HT-29 (cell line): ENCODE results near the gene PCBP1. TPM values are rescaled to one million over a fixed set of nuclear protein-coding genes. Genes with fewer than 3 reads are reported as not detected.
A peak's percentile ranks its signal among the peaks of the same experiment; 100 is the strongest.
"Not testable (repeated sequence)": the region's sequence is repeated elsewhere in the genome, so short reads cannot be mapped to it uniquely, and the experiment has no call there.

Experiments
- DNase-seq: peaks from one replicate; pipeline ENCODE4 v3.0.0-alpha.2; 2015; ENCODE audit warnings: low spot score
- total RNA-seq: library from RNA; depleted of rRNA; stranded (reverse); fragments of >200 nt; shearing (Covaris generic); gene quantifications from 2 replicates; pipeline ENCODE4 v1.2.3, GENCODE V29; 2014; rRNA removed

The PCBP1 gene
- 47.6 and 52.6 TPM in 2 replicates for total RNA-seq

DNA sequence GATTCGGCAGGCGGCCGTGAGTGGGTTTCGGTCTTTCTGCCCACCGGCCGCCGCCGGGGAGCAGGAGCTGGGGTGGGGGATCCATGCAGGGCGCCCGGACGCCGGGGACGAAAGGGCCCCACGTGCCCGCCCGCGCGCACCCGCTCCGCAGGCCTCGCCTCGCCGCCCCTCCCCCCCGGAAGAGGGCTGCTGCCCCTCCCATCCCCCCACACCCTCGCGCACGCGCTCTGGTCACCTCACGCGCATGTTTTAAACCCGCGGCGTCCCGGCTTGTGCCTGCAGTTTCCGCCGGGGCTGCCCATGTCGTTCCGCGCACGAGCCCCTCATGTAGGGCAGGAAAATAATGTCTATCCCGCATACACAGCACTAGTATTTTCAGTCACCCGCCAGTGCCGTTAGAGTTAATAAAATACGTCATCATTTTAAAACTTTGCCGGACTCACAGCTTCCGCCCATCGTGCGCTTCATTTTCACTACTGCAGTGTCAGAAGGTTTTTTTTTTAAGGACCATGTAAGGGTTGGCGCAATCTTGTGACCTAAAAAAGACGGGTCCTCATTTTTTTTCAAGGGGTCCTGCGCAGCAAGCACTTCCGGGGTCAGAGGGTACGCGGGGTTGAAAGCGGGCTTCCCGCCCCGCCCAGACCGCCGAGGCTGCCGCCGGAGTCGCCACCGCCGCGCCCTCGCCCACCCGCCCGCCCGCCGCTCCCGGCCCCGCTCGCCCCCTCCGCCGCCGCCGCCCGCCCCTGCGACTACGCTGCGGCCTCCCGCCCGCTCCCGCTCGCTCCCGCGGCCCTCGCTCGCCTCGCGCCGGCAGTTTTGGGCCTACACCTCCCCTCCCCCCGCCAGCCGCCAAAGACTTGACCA lies at the start of gene PCBP1:
Gene PCBP1, plus strand, starts transcription at position 640 of the 864 bp plus-strand sequence. CDS start 267 bp downstream, outside the sequence.
- peak; percentile 93 for DNase-seq

- DNase-seq, result no peak
Measured at GRCh38 chr2:70039366-70039765, 47.9 kb upstream of the PCBP1 start.

DNA sequence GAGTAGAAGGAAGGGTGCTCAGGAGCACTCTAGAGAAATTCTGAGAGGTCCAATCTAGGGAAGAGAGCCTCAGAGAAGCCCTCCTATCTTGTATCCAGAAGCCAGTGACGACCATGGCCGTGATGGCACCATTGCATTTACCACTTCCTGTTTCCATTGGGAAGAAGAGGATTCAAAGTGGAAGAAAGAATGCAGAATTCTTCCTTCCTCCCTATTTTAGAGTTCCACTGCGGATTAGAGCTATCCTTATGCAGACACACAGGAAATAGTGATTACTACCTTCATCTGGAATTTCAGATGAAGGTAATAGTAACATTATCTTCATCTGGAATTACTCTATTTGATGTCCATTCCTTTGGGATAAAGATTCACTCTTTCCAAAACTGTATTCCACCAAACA lies 45.6 kb upstream of the PCBP1 start:
- DNase-seq, result no peak

- DNase-seq, result no peak
Measured at GRCh38 chr2:70042246-70042645, 45.0 kb upstream of the PCBP1 start.

DNA sequence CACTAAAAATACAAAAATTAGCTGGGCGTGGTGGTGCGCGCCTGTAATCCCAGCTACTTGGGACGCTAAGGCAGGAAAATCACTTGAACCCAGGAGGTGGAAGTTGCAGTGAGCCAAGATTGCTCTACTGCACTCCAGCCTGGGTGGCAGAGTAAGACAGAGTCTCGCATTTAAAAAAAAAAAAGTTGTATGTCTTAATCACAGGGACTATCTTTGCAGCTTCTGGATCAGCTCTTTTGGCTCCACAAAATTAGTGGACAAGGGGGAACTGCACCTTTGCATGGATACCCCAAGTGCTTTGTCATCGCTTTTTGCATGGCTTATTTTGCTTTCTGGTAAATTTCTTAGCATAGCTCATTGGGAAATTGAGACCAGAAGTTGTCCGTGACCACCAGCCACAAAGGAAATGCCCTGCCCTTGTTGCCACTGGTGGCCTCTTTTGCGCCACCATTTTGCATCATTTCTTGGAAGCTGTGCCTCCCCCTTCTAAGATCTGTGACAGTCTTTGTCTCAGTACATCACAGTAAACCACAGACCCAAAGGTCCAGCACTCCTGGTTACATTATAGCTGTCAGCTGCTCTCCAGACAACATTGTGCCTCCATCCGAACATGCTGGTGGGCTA lies 43.9 kb upstream of the PCBP1 start:
- no peak for DNase-seq

GRCh38 chr2:70044290-70045040 lies 42.8 kb upstream of the PCBP1 start:
- DNase-seq, result no peak

DNA sequence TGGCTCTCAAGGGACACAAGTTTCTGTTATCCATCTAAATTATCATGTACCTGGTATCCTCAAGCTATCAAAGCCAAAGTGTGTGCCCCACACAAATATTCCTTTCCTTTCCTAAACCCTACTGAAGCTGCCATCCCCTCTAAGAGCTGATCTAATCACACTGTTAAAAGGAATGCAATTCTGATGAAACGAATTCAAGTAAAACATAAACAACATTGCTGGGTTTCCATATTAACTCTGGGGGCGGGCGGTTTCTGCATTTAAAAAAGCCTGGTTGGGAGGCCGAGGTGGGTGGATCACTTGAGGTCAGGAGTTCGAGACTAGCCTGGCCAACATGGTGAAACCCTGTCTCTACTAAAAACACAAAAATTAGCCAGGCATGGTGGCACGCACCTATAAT lies 41.9 kb upstream of the PCBP1 start:
- no peak for DNase-seq

GRCh38 chr2:70045932-70046331 lies 41.3 kb upstream of the PCBP1 start:
- DNase-seq, result no peak

- no peak for DNase-seq
Measured at GRCh38 chr2:70046534-70046933, 40.7 kb upstream of the PCBP1 start.

GRCh38 chr2:70047451-70047850 lies 39.8 kb upstream of the PCBP1 start:
- DNase-seq, result no peak

DNA sequence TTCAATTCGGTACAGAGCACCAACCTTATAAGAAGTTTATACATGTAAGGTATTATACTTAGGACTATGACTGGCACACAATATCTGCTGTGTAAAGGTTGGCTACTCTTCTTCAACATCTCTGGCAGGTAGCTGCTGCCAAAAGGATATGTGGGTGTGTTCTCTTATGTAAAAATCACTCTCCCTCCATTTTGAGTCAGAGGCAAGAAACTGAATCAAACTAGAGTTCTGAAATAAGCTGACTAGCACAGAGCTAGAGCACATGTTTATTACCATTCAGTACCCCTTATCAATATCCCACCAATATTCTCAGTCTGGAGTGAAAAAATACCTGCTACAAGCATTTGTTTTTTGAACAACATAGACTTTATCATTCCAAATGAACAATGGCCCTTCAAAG lies 38.0 kb upstream of the PCBP1 start:
- no peak for DNase-seq

- DNase-seq, result no peak
Measured at GRCh38 chr2:70050631-70051425, 36.4 kb upstream of the PCBP1 start.

DNA sequence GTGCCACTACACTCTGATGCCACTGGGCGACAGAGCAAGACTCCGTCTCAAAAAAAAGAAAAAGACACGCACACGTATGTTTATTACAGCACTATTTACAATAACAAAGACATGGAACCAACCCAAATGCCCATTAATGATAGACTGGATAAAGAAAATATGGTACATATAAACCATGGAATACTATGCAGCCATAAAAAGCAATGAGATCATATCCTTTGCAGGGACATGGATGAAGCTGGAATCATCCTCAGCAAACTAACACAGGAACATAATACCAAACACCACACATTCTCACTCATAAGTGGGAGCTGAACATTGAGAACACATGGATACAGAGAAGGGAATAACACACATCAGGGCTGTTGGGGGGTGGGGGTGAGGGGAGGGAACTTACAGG lies 32.0 kb upstream of the PCBP1 start:
- DNase-seq, result not testable (repeated sequence)

GRCh38 chr2:70061317-70061716 lies 26.0 kb upstream of the PCBP1 start:
- no peak for DNase-seq

DNA sequence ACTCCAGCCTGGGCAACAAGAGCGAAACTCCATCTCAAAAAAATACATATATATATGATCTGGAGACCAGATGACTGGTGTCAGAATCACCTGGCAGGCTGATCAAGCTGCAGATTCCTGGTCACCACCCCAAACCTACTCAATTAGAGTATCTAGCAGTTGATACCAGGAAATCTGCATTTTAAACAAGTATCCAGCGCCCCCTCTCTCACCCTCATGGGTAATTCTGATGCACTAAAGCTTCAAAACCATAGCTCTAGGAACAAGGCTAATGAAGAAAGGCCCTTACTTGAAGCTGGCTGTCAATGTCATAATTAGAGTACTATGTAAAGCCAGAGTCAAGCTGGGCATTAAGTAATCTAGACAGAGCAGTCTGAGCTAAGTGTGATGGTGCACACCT lies 25.0 kb upstream of the PCBP1 start:
- no peak for DNase-seq

DNA sequence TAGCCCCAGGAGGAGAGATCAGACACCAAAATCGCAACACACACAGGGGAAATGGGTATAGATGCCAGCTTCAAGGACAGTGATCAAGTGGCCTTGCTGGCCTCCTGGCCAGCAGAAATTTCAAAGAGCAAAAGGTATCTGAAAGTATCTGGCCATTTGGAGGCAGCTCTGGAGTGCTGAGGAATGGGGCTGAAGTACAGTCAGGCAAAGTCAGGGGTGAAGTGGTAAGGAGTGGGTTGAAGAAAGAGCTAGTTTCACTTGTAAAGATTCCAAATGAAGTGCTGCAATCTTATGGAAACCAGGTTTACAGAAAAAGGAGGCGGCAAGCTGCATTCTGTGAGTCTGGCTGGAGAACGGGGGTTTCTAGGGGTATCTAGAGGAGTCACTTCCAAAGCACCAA lies 19.2 kb upstream of the PCBP1 start:
- no peak for DNase-seq

DNA sequence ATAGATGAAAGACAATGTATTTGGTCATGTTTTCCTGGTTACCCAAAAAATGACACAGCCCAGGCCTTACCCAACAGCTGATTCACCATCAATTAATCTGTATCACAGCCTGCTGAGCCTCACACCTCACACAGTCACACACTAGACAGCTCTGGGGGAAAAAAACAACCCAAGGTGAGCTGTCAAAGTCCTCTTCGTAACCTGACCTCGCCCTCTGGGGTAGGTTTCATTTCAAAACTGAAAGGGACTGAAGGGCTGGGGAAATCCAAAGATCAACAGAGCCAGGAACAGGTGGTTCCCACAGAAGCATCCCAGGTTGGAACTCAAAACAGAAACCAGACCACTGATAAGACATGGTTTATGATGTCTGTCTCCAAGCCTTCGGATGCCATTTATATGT lies 18.2 kb upstream of the PCBP1 start:
- DNase-seq, result no peak

DNA sequence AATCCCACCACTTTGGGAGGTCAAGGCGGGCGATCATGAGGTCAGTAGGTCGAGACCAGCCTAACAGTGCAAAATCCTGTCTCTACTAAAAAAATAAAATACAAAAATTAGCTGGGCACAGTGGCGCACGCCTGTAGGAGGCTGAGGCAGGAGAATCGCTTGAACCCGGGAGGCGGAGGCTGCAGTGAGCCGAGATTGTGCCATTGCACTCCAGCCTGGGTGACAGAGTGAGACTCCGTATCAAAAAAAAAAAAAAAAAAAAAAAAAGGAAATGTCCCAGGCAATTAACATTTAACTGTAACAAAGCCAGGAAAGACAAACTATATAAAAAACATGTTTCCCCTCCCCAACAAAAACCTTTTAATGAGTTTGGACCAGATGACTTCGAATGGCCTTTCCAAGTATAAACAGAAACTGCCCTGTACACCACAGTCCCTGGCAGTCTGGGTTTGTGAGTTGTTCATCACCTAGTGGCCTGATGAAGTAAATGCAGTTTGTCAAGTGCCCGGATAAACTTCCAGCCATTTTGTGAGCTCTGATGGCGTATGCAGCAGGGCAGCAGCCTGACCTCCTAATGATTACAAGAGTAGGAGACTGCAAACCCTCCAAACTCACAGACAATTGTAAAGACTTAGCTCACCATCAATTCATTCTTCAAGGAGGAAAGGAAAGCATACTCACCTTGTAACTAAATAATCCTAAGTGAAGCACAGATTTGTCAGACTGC lies 16.6 kb upstream of the PCBP1 start:
- peak; percentile 84 for DNase-seq

- DNase-seq, result no peak
Measured at GRCh38 chr2:70073493-70073892, 13.8 kb upstream of the PCBP1 start.

DNA sequence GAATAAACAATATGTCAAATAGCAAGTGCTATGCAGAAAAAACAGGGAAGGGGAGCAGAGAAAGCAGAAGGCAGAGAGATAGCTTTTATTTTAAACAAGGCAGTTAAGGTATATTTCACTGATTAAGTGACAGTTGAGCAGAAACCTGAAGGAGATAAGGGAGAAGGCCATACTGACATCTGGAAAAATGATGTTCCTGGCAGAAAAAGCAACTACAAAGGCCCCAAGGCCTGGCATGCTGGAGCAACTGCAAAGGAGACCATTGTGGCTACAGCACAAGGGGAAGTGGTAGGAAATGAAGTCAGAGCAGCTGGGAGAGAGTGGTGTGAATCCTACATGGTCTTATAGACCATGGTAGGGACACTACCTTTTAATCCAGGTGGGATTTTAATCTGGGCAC lies 8.9 kb upstream of the PCBP1 start:
- no peak for DNase-seq
